T-helper 22 cell (primary cell): ENCODE results near the gene WNT7B.

Experiments
- DNase-seq: peaks from one replicate; pipeline ENCODE4 v3.0.0-alpha.2; 2020; ENCODE audit warnings: low read depth

WNT7B gene

DNA sequence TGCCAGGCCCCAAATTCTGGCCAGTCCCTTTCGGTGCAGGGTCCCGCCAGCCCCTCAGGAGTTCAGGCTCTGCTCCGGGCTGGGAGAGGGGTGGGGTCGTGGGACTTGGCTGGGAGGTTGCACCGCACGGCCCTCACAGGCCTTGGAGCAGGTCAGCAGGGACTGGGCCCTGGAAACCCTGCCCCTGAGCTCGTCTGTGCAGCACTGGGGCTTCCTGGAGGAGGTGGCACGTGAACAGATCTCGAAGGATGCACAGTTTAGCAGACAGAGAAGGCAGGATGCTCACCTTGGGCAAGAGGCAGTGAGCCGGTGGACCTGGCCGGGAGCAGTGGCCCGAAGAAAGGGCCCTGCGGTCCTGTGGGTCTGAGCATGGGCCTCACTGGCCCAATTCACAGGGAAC is 70.0 kb downstream of the WNT7B start:
- DNase-seq: no peak

DNA sequence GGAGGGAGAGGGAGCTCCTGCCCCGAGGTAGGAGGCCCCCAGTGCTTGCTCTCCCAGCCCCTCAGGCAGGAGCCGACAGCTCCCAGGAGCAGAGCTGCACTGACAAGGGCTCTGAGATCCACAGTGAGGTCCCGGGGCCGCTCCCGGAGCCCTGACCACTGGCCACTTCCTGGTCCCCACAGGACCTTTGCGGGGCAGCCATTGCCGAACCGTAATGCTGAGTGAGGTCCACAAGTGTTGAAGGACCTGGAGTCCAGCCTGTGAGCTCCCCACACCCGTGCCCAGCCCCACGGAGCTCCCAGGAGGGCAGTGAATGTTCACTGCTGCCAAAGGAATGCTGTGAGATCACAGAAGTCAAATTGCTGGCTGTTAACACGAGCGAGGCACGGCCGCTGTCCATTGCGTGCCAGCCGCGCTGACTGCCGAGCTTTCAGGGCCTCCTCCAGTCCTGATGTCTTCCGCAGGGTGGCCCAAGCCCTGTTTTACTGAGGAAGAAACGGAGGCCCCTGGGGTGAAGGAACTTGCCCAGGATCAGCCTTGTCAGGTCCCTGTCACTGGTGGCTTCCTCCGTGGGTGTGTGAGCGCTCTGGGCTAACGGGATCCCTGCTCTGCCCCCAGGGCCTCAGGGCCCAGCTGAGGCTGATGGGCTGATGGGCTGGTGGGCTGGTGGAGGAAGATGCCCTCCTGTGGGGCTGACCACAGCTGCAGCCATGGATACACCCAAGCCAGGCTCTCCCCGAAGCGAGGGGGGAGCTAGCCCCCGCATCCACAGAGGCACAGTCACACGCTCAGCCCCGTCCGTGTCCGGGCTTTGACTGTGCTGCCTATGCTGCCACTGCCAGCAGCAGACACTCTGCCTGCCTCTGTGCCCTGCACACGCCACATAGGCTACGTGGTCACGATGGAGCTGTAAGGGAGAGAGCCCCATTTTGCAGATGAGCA is 70.8 kb downstream of the WNT7B start:
- no peak for DNase-seq

DNA sequence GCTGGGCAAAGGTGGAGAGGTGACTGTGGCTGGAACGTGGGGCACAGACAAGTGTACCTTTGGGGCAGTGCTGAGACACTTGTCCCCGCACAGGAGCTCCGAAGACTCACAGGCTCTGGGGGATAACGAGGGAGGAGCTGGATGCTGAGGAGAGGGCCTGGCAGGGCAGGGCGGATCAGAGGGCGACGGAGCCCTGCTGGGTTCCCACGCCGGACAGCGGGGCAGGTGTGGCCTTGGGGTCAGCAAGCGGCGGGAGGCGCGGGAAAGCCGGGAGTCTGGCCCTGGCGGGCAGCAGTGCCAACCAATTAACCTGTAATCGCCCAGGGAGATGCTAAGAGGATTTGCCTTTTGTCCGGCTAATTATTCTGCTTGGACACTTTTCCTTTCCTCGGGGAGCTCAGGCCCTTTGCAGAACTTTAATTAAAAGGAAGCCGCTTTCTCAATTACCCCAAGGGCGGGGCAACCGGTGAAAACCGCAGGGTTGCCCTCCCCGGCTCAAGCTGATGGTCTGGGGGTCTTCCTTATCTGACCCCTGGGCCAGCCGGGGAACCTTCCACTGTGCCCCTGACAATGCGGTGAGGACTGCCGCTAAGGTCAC is 71.5 kb downstream of the WNT7B start:
- DNase-seq: no peak

DNA sequence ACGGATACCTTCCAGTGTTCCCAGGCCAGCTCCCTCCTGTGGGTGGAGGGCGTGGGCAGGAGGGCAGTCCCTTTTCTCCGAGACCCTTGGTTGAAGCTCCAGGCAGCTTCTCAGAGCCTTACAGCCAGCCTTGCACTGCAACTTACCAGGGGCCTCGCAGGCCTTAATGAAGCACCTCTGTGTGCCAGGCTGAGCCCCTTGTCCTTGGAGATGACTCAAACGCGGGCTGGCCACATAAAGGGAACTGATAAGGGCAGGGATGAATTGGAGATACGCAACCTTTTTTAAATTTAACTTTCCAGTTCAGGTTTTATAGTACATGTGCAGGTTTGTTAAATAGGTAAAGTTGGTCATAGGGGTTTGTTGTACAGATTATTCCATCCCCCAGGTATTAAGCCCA is 72.7 kb downstream of the WNT7B start:
- DNase-seq: no peak

DNA sequence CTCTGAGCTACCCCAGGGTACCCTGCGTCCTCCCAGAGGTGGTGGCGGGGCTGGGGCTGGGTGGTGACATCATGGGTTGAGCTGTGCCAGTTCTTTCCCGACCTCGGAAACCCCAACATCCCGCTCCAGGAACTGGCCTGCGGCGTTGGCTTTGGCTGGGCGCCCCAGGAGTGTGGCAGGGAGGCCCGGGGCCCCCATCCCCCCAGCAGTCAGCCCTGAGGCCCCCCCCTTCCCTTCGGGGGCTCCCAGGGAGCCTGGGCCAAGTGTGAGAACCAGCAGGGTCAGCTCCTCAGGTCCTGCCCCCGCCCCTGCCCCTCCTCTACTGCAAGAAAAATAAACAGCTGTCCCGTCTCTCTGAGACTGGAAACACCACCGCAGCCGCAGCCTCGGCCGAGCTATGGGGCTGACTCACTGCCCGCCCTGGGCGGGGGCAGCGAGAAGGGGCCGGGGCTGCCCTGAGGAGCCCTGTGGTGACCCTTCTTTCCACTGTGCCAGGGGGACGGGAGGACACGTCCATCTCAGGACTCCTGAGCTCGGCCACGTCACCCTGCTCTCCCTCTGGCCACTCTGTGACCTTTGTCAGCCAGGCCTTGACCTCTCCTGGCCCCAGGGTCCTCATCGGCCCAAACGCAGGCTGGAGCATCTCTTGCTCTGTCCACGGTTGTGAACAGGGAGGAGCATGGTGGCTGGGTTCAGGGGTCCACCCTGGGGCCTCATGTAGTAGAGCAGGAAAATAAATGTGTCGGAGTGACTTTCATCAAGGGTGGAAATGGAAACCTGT is 73.4 kb downstream of the WNT7B start:
- no peak for DNase-seq

DNA sequence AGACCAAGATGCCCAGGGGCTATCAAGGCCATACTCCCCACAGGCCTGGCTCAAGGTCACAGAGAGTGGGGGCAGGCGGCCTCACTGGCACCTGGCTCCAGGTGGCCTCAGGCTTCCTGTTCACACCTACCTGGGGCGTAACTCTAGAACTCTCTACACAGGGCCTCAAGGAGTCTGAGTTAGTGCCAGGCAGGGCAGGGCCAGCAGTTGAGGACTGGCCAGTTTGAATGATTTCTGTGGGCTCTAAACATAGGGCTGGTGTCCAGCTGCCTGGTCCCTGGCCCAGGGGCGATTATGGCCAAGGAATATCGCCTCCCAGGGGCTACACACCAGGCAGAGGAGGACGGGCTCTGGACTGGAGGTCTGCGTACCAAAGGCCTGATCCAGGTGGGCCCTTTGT is 79.2 kb downstream of the WNT7B start:
- DNase-seq: no peak

DNA sequence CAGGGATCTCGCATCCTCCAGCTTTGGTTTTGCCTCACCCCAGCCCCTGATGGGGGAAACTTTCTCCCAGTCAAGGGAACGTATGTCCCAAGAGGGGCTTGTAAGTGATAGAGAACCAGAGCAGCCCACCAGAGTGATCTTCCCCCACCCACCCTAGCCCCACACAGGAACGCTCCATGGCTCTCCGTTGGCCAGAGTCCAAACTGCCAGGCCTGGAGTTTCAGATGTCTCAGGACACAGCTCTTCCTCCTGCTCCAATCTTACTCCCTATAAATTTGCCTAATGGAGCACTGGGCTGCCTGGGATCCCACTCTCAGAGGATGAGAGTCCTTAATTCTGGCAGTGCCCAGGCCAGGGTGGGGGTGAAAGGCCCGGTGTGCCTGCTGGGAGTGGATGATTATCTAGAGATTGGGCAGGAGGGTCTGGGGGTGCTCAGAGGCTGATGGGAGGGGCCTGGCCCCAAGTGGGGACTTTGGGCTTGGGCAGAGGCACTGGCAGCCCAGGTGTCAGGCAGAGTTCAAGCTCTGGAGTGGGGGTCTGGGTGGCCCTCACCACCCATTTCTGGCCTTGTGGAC is 79.9 kb downstream of the WNT7B start:
- DNase-seq: no peak

DNA sequence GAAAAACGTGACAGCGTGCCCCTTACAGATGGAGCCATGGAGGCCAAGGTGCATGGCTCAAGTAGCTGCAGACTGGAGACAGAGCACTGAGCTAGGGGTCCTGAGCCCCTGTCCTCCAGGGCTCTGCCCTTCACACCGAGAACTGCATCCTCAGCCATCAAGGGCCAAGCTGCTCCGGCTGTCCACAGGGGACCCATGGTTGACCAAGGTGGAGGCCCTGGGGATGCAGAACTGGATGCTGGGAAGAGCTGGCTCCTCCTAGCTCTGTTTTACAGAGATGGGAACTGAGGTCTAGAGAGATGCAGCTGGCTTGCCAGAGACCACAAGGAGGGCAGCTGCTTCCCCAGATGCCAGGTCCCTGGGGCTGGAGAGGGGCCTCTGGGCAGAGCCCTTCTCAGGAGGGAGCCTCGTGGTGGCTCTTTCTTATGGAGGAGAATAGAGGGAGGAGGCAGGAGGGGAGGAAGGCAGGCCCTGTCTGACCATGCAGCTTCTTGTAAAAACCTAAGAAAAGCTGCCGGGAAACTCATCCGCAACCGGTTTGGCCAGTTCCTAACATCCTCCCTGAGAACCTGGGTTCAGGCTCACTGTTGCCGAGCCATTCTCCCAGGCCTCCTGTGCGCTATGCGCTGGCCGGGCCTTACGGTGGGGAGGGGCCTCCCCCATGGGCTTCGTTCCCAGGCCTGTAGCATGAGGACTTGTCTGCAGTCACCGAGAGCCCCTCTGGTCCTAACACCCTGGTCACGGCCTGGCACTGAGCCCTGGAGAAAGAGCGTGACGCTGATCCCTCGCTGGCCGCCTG is 80.6 kb downstream of the WNT7B start:
- no peak for DNase-seq

DNA sequence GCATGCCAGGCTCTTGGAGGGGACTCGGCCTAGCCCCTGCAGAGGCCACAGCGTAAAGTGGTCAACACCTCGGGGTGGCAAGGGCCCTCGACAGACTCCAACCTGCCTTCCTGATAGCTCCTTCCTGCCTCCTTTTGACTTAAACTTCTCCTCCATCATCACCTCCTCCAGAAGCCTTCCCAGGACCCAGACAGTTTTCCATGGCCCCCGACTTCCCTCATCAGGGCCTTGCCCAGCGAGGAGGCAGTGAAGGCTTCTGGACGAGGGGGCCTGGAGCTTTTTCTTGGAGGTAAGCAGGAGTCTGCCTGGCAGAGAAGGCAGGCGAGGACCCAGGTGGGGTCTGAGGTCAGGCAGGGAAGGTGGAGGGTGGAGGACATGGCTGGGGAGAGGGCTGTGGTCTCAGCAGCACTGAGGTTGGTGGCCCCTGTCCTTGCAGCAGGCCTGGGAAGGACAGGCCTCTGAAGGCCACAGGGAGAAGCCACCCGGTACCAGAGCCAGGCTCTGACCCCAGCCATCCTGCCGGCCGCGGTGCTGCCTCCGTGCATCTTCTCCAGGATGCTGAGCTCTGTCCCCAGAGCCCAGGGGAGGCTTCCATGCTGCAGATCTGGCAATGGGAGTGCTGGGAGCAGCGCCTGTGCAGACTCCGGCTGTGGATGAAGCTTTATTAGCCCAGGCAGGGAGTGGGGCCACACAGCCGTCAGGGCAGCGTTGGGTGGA is 81.4 kb downstream of the WNT7B start:
- DNase-seq: no peak

DNA sequence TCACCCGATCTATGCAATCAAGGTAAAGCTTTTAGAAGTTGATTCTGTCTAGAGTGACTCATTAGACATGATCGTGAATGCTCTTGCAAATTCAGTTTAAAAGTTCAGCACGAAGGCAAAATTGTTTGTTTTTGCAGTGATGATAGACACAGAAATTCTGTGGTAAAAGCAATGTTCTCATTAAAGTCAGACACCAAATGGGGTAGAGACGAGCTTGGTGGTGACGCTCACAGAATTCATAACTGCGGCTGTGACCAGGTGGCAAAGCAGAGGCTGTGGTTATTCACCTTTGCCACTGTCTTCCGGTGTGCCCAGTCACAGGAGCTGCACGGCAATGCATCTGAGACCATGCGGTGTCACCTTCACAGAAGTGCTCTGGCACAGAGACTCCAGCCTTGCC is 83.4 kb downstream of the WNT7B start:
- DNase-seq: no peak

DNA sequence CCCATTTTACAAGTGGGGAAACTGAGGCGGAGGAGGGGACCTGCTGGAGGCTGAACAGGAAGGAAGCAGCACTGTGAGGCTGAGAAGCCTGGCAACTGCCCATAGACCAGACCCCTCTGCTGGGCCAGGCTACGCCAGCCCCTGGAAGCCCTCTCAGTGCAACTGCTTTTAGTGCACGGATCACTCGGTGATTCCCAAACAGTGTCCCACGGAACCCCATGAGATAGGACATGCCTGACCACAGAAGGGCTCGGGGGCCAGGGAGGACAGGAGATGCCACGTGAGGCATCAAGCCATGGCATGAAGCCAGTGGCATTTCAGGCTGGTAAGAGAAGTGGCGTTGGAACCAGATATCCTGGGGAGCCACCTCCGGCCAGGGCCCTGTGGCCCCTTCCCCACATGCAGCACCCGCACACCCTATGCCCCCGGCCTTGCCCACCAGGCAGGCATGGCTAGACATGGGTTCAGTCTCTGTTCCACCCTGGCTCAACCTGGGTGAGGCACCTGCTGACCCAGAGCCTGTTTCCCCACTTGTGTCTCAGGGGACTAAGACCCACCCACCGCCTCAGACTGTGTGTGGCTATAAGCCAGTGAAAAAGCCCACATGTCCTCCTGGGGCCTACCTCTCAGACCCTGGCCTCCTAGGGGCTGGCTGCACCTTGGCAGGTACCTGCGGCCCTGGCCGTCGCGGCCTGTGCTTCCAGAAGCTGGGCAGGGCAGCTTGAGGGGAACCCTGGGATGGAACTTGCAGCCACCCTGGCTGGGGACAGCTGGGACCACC is 84.1 kb downstream of the WNT7B start:
- DNase-seq: no peak

DNA sequence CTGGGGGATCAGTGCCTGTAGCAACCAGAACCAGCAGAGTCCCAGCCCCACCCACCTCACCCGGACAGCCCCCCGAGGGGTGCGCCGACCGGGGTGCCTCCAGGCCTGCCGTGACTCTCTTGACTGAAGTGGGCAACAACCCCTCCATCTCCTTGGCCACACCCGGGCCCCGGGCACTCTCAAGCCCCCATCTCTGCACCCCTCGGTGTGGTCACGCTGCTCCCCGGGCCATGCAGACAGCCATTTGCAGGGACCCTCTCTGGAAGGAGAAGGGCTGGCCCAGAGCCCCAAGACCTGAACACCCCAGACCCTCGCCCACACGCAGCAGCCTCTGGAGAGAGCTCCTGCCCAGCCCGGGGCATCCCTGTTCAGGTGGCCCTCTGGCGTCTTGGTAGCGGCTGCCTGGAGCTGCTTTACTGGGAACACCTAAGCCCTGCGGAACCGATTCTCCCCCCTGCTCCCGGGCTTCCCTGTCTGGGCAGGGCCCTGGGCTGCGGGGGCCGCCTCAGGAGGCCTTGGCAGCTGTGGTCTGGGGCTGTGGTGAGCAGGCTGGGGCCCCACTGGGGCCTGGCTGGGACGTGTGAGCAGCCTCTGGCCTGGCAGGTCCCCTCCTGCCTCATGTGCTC is 84.9 kb downstream of the WNT7B start:
- DNase-seq: no peak

DNA sequence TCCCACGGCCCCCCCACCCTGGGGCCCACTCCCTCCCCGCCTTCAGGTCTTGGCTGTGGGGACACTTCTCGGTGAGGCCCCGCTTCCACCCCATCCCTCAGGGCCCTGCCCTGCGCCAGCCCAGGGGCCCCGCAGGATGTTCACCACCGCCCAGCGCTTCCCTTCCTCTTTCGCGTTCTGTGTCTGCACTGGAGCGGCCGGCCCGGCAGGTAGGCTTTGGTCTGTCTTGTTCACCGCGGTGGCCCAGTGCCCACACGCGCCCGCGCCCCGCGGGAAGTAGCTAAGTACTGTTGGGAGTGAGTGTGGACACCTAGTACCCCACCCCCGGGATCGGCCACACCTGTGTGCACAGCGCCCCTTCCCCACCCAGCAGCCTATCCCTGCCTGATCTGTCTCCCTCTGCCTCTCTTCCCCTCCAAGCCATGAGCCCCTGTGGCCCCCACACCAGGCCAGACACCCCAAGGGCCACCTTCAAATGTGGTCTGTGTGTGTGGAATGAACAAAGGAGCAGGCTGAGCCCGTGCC is 85.4 kb downstream of the WNT7B start:
- DNase-seq: no peak

DNA sequence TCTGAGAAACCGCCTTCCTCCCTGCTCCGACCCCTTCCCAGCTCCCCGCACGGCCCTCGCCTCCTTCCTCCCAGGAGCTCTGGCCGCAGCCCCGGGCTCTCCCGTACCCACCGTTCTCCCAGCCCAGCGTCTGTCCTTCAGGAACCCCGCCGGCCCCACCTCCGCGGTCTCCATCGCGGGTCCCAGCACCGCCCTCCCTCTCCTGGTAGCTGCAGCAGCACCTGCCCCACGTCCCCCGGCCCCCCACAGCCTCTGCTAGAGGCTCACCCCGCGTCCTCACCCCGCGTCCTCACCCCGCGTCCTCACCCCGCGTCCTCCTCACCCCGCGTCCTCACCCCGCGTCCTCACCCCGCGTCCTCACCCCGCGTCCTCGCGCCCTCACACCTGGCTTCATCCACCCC is 85.9 kb downstream of the WNT7B start:
- no peak for DNase-seq

DNA sequence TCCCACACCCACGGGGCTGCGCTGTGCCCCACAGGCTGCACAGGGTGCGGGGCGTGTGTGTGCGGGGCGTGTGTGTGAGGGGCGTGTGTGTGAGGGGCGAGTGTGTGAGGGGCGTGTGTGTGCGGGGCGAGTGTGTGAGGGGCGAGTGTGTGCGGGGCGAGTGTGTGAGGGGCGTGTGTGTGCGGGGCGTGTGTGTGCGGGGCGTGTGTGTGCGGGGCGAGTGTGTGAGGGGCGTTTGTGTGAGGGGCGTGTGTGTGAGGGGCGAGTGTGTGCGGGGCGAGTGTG is 86.7 kb downstream of the WNT7B start:
- DNase-seq: no peak

DNA sequence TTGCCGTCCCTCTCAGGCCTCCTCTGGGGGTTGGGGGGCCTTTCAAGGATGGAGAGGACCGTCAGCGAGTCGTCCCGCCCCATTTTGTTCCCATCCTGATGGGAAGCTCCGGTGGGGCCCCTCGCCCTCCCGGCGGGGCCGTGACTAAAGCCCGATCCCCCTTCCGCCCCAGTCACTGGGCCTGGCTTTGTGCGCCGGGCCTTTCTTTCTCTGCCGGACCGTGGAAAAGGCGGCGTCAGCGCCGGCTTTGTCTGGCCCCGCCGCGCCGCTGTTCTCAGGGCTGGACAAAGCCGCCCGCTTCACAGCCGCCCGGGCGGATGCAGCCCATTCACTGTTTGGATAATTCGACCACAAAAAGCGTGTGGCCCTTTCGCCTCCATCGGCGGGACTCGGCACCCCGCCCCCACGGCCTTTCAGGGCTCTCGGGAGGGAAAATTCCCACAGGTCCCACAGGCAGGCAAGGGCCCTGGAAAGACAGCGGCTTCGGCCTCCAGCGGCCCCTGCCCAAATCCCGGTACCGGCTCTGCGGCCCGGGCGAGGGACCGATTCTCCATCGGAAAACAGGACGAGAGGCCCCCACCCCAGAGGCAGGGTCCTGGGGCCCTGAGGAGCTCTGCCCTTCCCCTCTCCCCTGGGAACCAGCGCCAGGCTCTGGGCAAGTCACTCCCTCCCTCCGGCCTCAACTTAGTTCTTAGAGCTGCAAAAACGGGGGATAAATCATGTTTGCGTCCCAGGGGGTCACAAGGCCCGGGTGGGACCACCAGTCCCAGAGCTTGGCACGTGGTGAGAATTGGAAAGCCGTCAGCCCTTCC is 87.2 kb downstream of the WNT7B start:
- DNase-seq: no peak

DNA sequence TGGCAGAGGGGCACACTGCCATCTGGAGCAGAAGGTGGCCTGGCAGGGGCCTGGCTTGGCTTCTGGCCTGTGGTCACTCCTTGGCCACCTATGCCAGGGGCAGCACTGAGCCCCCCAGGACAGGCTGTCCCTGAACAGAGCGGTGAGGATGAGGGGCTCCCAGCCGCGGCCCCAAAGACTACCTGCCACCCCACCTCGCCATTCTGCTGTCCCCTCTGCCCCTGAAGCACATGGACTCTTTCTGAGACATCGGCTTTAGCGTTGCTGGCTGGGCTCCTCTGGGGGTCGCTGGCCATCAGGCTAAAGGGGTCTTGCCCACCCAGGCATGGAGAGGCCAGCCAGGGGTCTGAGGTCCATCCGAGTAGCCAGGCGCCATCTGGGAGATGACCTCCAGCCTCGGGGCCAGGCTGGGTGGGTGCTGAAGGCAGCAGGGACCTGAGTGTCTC is 87.8 kb downstream of the WNT7B start:
- no peak for DNase-seq

DNA sequence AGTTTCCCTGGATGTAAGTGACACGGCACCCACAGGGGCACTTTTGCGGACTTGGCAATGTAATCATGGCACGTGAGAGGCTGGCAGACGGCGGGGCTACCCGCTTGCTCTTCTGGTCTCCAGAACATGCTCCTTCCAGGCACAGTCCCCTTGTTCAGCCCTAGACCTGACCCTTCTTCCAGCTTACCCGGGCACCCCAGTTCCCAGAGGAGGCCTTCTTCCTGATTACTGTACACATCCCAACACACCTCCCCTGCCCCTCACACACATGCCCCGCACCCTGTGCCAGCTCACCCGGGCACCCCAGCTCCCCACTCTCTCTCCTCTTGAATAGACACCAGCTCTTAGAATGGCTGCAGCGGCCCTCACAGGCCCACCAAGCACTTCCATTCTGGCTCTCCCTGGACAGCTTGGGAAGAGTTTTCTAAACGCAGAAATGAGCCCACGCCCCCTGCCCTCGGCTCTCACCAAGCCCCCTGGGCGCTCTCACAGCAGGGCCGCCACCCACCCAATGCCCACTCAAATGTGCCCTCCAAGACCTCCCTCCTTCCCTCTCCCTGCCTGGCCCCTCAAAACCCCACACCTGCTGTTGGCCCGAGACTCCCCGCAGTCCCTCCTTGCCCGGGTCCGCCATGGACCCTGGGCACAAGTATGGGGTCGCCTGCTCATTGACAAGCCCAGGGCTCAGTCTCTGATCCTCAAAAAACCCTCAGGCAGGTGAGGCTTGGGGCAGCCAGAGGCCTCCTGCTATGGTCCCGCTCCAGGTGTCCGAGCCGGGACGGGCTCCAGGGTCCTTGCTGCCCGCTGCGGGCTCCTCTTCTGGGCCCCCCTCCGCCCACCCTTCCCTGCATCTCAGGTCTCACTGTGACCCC is 88.5 kb downstream of the WNT7B start:
- no peak for DNase-seq
